HG02588 (cell line): ENCODE measurements around the gene ITLN1.

Source experiments
- ATAC-seq: cut with Tn5 transposase; IDR thresholded peaks from one replicate; pipeline ENCODE4 v1.9.1; 2021; ENCODE audit warnings: mild to moderate bottlenecking, moderate library complexity; ENCODE audit not compliant: unreplicated experiment

The ITLN1 gene

DNA sequence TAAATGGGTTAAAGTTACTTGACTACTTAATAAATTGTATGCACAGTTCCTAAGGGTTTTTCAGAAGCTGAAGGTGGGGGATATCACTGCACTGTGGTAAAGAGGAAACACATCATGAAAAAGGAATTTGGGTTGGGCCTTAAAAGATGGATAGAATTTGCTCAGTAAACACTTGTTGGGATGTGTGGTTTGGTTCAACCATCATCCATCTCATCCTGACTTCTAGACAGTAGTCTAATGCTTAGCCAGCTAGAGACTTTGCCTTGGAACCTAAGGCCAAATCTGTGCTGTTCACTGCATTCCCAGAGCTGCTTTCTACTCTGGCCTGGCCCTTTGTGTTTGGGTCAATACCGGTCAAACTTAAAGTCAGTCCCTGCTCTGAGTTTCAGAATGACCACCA, 58.4 kb downstream of the ITLN1 start:
- ATAC-seq = no peak
